ENCODE data around the gene IFNG-AS1.

GRCh38 chr12:68020699-68021098 lies 31.5 kb downstream of the IFNG-AS1 start:
- TF ChIP-seq CTCF (IDR thresholded peaks at IDR 0.05; ENCODE audit: poor library complexity) (no peak), EZH2 (IDR thresholded peaks at IDR 0.05; ENCODE audit: borderline replicate concordance) (no peak), EZH2phosphoT487 (IDR thresholded peaks at IDR 0.05; ENCODE audit: low read depth, severe bottlenecking, unreplicated experiment) (no peak)

Data from hepatocyte (in vitro differentiated cells).